ENCODE data around the gene SEC24D.

- no peak for TF ChIP-seq CTCF (IDR thresholded peaks at IDR 0.05)
- no peak for TF ChIP-seq POLR2AphosphoS5 (IDR thresholded peaks at IDR 0.05; ENCODE audit: low read depth, low read length)
- TF ChIP-seq TCF7L2 (IDR thresholded peaks at IDR 0.05; ENCODE audit: low read depth, low read length): no peak
- TF ChIP-seq REST (IDR thresholded peaks at IDR 0.05; ENCODE audit: insufficient read depth in 1 of 2, low read depth in 2 of 2, low read length in 1 of 2): no peak
These were observed 108.6 kb downstream of the SEC24D start for GRCh38 chr4:118727360-118727759.

All from Panc1 (cell line).